AG04449 (cell line): ENCODE measurements around the gene MROH2A.

Experiments used
- CTCF ChIA-PET: fragments of 350-600 bp; formaldehyde crosslinking; extraction: SDS; loops from one replicate; lab custom pipeline; 2021; ENCODE audit warnings: antibody characterized with exemption; lab: Yijun Ruan, JAX
- POLR2A ChIA-PET: fragments of 400-600, 350-600 bp; formaldehyde crosslinking; extraction: SDS; loops from one replicate; lab custom pipeline; 2020; ENCODE audit warnings: antibody characterized with exemption, inconsistent platforms; lab: Yijun Ruan, JAX
- DNase-seq: peaks from one replicate; pipeline ENCODE4 v3.0.0-alpha.2; 2010; ENCODE audit warnings: low read depth, low spot score
- H3K4me3 ChIP-seq: 2 replicates; pipeline ENCODE4 v1.5.1; 2011; ENCODE audit warnings: low read depth, mild to moderate bottlenecking, control low read depth, low read length
- CTCF ChIP-seq: IDR thresholded peaks from one replicate; pipeline ENCODE4 v1.5.1; 2011; ENCODE audit warnings: mild to moderate bottlenecking, moderate library complexity, low read length, control low read depth, inconsistent platforms; ENCODE audit not compliant: insufficient read depth; ENCODE audit errors: missing control alignments

The MROH2A gene

GRCh38 chr2:233775414-233775813 is 2.7 kb upstream of the MROH2A start:
- TF ChIP-seq CTCF: no peak
- no peak for DNase-seq
- H3K4me3 ChIP-seq: no peak overlapping the region
- ChIA-PET POLR2A (no interaction called here), CTCF (no interaction called here)

- CTCF ChIA-PET: no interaction called here
Observed at GRCh38 chr2:233779722-233780121, 1.6 kb downstream of the MROH2A start.

GRCh38 chr2:233780771-233781170 is 2.6 kb downstream of the MROH2A start:
- no peak overlapping the region for H3K4me3 ChIP-seq
- ChIA-PET CTCF (no interaction called here), POLR2A (no interaction called here)
- no peak for TF ChIP-seq CTCF
- DNase-seq: no peak

More at GRCh38 chr2:233779722-233780121, 1.6 kb downstream of the MROH2A start:
- no peak for TF ChIP-seq CTCF
- H3K4me3 ChIP-seq: no peak overlapping the region
- POLR2A ChIA-PET: no interaction called here
- DNase-seq: no peak

- DNase-seq: no peak
- CTCF ChIA-PET: no interaction called here
- POLR2A ChIA-PET: no interaction called here
- no peak overlapping the region for H3K4me3 ChIP-seq
- TF ChIP-seq CTCF: no peak
Observed at GRCh38 chr2:233789554-233789953, 11.4 kb downstream of the MROH2A start.

- H3K4me3 ChIP-seq: no peak overlapping the region
- DNase-seq: no peak
- no peak for TF ChIP-seq CTCF
- ChIA-PET CTCF (no interaction called here), POLR2A (no interaction called here)
Observed at GRCh38 chr2:233791151-233791882, 13.2 kb downstream of the MROH2A start.

- no peak for TF ChIP-seq CTCF
- CTCF ChIA-PET: no interaction called here
- DNase-seq: no peak
- POLR2A ChIA-PET: no interaction called here
- no peak overlapping the region for H3K4me3 ChIP-seq
Observed at GRCh38 chr2:233791883-233792329, 13.8 kb downstream of the MROH2A start.
